GM20000 (cell line): Measurements from ENCODE around the gene GOLGA6L2.
"Not testable (repeated sequence)": the region's sequence is repeated elsewhere in the genome, so short reads cannot be mapped to it uniquely, and the experiment has no call there.

Source experiments
- DNase-seq: peaks from one replicate; pipeline ENCODE4 v3.0.0; 2012; ENCODE audit warnings: low spot score
- CTCF ChIP-seq: IDR thresholded peaks from 2 replicates; pipeline ENCODE4 v1.5.1; 2012; ENCODE audit warnings: mild to moderate bottlenecking, control low read depth; ENCODE audit errors: extremely low read depth, missing control alignments

GOLGA6L2 gene

GRCh38 chr15:23415321-23415865 is 31.6 kb downstream of the GOLGA6L2 start:
- DNase-seq, result no peak
- TF ChIP-seq CTCF, result no peak

GRCh38 chr15:23412881-23413600 is 34.0 kb downstream of the GOLGA6L2 start:
- not testable (repeated sequence) for DNase-seq

GRCh38 chr15:23411841-23412240 is 35.2 kb downstream of the GOLGA6L2 start:
- no peak for TF ChIP-seq CTCF

GRCh38 chr15:23403550-23403949 is 43.5 kb downstream of the GOLGA6L2 start:
- no peak for TF ChIP-seq CTCF
- DNase-seq, result no peak

More at GRCh38 chr15:23411841-23412240, 35.2 kb downstream of the GOLGA6L2 start:
- DNase-seq, result no peak

- DNase-seq, result no peak
- no peak for TF ChIP-seq CTCF
Observed at GRCh38 chr15:23402544-23402943, 44.5 kb downstream of the GOLGA6L2 start.

GRCh38 chr15:23402140-23402539 is 44.9 kb downstream of the GOLGA6L2 start:
- DNase-seq, result no peak
- no peak for TF ChIP-seq CTCF

- no peak for TF ChIP-seq CTCF
- no peak for DNase-seq
Observed at GRCh38 chr15:23401627-23402026, 45.4 kb downstream of the GOLGA6L2 start.

GRCh38 chr15:23399207-23399606 is 47.8 kb downstream of the GOLGA6L2 start:
- not testable (repeated sequence) for DNase-seq

GRCh38 chr15:23398357-23398756 is 48.7 kb downstream of the GOLGA6L2 start:
- DNase-seq, result not testable (repeated sequence)
